GM19193 (cell line): Measurements from ENCODE around the gene KCNB1.

ENCODE experiments used
- POLR2A ChIP-seq: IDR thresholded peaks from 4 replicates; pipeline ENCODE4 v1.6.1; 2011; ENCODE audit not compliant: insufficient read depth, insufficient read length; ENCODE audit errors: extremely low read depth

Gene KCNB1

GRCh38 chr20:49482621-49483017 lies at the start of gene KCNB1:
KCNB1 (minus strand) TSS chr20:49482668; CDS start chr20:49482480, 188 bp downstream.
- TF ChIP-seq POLR2A = no peak

GRCh38 chr20:49529470-49529869 lies 47.0 kb upstream of the KCNB1 start:
- TF ChIP-seq POLR2A = no peak

- no peak for TF ChIP-seq POLR2A
Measured at GRCh38 chr20:49526568-49526967, 44.1 kb upstream of the KCNB1 start.

GRCh38 chr20:49526056-49526455 lies 43.6 kb upstream of the KCNB1 start:
- no peak for TF ChIP-seq POLR2A

- no peak for TF ChIP-seq POLR2A
Measured at GRCh38 chr20:49523767-49524360, 41.4 kb upstream of the KCNB1 start.

GRCh38 chr20:49521356-49521755 lies 38.9 kb upstream of the KCNB1 start:
- no peak for TF ChIP-seq POLR2A

- no peak for TF ChIP-seq POLR2A
Measured at GRCh38 chr20:49519777-49520359, 37.4 kb upstream of the KCNB1 start.

- no peak for TF ChIP-seq POLR2A
Measured at GRCh38 chr20:49519212-49519712, 36.8 kb upstream of the KCNB1 start.

- TF ChIP-seq POLR2A = no peak
Measured at GRCh38 chr20:49518576-49518975, 36.1 kb upstream of the KCNB1 start.

GRCh38 chr20:49517805-49518100 lies 35.3 kb upstream of the KCNB1 start:
- TF ChIP-seq POLR2A = no peak

GRCh38 chr20:49516916-49517804 lies 34.7 kb upstream of the KCNB1 start:
- no peak for TF ChIP-seq POLR2A

GRCh38 chr20:49515586-49515985 lies 33.1 kb upstream of the KCNB1 start:
- TF ChIP-seq POLR2A = no peak

GRCh38 chr20:49513517-49513916 lies 31.0 kb upstream of the KCNB1 start:
- TF ChIP-seq POLR2A = no peak

GRCh38 chr20:49513009-49513408 lies 30.5 kb upstream of the KCNB1 start:
- TF ChIP-seq POLR2A = no peak

- no peak for TF ChIP-seq POLR2A
Measured at GRCh38 chr20:49511788-49512525, 29.5 kb upstream of the KCNB1 start.

- TF ChIP-seq POLR2A = no peak
Measured at GRCh38 chr20:49510562-49511122, 28.2 kb upstream of the KCNB1 start.
